ENCODE results near the gene NEDD9. TPM values are rescaled to one million over a fixed set of nuclear protein-coding genes. Genes with fewer than 3 reads are reported as not detected.

Gene NEDD9
- total and polyA plus RNA-seq, 2 of the 13 experiments (the other 11 are each of a cell fraction or from before 2014, with no cell fraction given): 27.1 to 389 TPM

DNA sequence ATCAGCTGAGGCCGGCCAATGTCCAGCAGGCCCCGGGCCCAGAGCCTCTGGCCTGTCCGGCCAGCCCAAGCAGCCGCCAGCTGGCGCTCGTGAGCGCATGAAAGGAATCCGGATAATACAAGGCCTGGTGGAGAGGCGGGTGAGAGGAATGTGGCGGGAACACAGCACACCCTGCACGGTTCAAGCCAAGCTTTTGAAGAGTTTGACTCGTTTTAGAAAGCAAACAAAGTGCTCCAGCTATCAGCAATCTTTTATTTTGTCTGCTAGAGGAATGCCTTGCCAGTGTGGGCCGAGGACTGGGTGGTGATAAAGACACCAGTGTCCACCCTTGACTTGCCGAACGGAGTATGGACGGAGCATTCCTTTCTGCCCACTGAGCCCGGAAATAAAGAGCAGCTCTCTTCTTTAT is 9.3 kb upstream of the NEDD9 start (continued):
- TF ChIP-seq, protein P1, sequence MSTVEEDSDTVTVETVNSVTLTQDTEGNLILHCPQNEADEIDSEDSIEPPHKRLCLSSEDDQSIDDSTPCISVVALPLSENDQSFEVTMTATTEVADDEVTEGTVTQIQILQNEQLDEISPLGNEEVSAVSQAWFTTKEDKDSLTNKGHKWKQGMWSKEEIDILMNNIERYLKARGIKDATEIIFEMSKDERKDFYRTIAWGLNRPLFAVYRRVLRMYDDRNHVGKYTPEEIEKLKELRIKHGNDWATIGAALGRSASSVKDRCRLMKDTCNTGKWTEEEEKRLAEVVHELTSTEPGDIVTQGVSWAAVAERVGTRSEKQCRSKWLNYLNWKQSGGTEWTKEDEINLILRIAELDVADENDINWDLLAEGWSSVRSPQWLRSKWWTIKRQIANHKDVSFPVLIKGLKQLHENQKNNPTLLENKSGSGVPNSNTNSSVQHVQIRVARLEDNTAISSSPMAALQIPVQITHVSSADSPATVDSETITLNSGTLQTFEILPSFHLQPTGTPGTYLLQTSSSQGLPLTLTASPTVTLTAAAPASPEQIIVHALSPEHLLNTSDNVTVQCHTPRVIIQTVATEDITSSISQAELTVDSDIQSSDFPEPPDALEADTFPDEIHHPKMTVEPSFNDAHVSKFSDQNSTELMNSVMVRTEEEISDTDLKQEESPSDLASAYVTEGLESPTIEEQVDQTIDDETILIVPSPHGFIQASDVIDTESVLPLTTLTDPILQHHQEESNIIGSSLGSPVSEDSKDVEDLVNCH (CRISPR knock-in tag; IDR thresholded peaks at IDR 0.05): no peak
- TF ChIP-seq ATAD3A (CRISPR knock-in tag; IDR thresholded peaks at IDR 0.05) (no peak), ZMYM4 (CRISPR knock-in tag; IDR thresholded peaks at IDR 0.05) (peak; percentile 98), ZNF530 (CRISPR knock-in tag; IDR thresholded peaks at IDR 0.05; ENCODE audit: low read depth) (no peak), ZNF570 (CRISPR knock-in tag; IDR thresholded peaks at IDR 0.05; ENCODE audit: borderline replicate concordance) (no peak), MBD4 (IDR thresholded peaks at IDR 0.05; ENCODE audit: borderline replicate concordance, low read length) (no peak), FOXC1 (CRISPR knock-in tag; IDR thresholded peaks at IDR 0.05; ENCODE audit: borderline replicate concordance) (peak; percentile 89; the same call in 1 of the 2 replicates), ZNF713 (CRISPR knock-in tag; IDR thresholded peaks at IDR 0.05) (0 out of 2 replicates have a peak, but pooled peaks have one; percentile 25), NFYC (CRISPR knock-in tag; IDR thresholded peaks at IDR 0.05) (0 out of 2 replicates have a peak, but pooled peaks have one; percentile 33), ZNF33B (CRISPR knock-in tag; IDR thresholded peaks at IDR 0.05) (no peak), ZNF562 (CRISPR knock-in tag; IDR thresholded peaks at IDR 0.05; ENCODE audit: borderline replicate concordance) (no peak), ZSCAN29 (CRISPR knock-in tag; conservative IDR thresholded peaks at IDR 0.05) (peak; percentile 98), RELA (CRISPR knock-in tag; IDR thresholded peaks at IDR 0.05) (no peak), EED (CRISPR knock-in tag; IDR thresholded peaks at IDR 0.05) (0 out of 2 replicates have a peak, but pooled peaks have one; percentile 79), NKX3-1 (CRISPR knock-in tag; IDR thresholded peaks at IDR 0.05) (peak; percentile 72; the same call in 1 of the 2 replicates), REPIN1 (CRISPR knock-in tag; IDR thresholded peaks at IDR 0.05; ENCODE audit: borderline replicate concordance, low read depth) (peak; percentile 95), RARA (CRISPR knock-in tag; IDR thresholded peaks at IDR 0.05) (peak; percentile 80), HNRNPK (IDR thresholded peaks at IDR 0.05; ENCODE audit: low read depth, low read length, poor library complexity, severe bottlenecking) (no peak), ZFP90 (CRISPR knock-in tag; IDR thresholded peaks at IDR 0.05; ENCODE audit: borderline replicate concordance) (peak; percentile 77), SNRNP70 (IDR thresholded peaks at IDR 0.05; ENCODE audit: low read depth, low read length) (no peak)
- TF ChIP-seq, protein P2, sequence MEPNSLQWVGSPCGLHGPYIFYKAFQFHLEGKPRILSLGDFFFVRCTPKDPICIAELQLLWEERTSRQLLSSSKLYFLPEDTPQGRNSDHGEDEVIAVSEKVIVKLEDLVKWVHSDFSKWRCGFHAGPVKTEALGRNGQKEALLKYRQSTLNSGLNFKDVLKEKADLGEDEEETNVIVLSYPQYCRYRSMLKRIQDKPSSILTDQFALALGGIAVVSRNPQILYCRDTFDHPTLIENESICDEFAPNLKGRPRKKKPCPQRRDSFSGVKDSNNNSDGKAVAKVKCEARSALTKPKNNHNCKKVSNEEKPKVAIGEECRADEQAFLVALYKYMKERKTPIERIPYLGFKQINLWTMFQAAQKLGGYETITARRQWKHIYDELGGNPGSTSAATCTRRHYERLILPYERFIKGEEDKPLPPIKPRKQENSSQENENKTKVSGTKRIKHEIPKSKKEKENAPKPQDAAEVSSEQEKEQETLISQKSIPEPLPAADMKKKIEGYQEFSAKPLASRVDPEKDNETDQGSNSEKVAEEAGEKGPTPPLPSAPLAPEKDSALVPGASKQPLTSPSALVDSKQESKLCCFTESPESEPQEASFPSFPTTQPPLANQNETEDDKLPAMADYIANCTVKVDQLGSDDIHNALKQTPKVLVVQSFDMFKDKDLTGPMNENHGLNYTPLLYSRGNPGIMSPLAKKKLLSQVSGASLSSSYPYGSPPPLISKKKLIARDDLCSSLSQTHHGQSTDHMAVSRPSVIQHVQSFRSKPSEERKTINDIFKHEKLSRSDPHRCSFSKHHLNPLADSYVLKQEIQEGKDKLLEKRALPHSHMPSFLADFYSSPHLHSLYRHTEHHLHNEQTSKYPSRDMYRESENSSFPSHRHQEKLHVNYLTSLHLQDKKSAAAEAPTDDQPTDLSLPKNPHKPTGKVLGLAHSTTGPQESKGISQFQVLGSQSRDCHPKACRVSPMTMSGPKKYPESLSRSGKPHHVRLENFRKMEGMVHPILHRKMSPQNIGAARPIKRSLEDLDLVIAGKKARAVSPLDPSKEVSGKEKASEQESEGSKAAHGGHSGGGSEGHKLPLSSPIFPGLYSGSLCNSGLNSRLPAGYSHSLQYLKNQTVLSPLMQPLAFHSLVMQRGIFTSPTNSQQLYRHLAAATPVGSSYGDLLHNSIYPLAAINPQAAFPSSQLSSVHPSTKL (CRISPR knock-in tag; IDR thresholded peaks at IDR 0.05): peak; percentile 83
- TF ChIP-seq, protein P3, sequence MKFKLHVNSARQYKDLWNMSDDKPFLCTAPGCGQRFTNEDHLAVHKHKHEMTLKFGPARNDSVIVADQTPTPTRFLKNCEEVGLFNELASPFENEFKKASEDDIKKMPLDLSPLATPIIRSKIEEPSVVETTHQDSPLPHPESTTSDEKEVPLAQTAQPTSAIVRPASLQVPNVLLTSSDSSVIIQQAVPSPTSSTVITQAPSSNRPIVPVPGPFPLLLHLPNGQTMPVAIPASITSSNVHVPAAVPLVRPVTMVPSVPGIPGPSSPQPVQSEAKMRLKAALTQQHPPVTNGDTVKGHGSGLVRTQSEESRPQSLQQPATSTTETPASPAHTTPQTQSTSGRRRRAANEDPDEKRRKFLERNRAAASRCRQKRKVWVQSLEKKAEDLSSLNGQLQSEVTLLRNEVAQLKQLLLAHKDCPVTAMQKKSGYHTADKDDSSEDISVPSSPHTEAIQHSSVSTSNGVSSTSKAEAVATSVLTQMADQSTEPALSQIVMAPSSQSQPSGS (CRISPR knock-in tag; IDR thresholded peaks at IDR 0.05): peak; percentile 87
- TF ChIP-seq, protein P4, sequence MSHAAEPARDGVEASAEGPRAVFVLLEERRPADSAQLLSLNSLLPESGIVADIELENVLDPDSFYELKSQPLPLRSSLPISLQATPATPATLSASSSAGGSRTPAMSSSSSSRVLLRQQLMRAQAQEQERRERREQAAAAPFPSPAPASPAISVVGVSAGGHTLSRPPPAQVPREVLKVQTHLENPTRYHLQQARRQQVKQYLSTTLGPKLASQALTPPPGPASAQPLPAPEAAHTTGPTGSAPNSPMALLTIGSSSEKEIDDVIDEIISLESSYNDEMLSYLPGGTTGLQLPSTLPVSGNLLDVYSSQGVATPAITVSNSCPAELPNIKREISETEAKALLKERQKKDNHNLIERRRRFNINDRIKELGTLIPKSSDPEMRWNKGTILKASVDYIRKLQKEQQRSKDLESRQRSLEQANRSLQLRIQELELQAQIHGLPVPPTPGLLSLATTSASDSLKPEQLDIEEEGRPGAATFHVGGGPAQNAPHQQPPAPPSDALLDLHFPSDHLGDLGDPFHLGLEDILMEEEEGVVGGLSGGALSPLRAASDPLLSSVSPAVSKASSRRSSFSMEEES (CRISPR knock-in tag; IDR thresholded peaks at IDR 0.05): peak; percentile 78

Data from HepG2 (cell line).